ENCODE measurements around the gene PRKCE. TPM values are rescaled to one million over a fixed set of nuclear protein-coding genes. Genes with fewer than 3 reads are reported as not detected.

PRKCE gene
- total and polyA plus RNA-seq, 2 donors (not counting 1 experiment from before 2014, with no cell fraction given) = 14.1 to 19.0 TPM

GRCh38 chr2:45899926-45900325 is 248.5 kb downstream of the PRKCE start:
- no peak for DNase-seq (ENCODE audit: low read depth in 2 of 2)
- Histone ChIP-seq H2AFZ (ENCODE audit: low read length) (no peak overlapping the region), H3K9me3 (ENCODE audit: control insufficient read depth, insufficient read depth, low read depth, low read length) (no peaks in the 10 kb centered on the region), H3K27me3 (ENCODE audit: control insufficient read depth, insufficient read depth, low read length) (no peaks in the 10 kb centered on the region), H3K4me2 (ENCODE audit: extremely low read depth, insufficient read depth, low read length) (no peak overlapping the region), H3K36me3 (ENCODE audit: control insufficient read depth, insufficient read depth, low read length) (no peaks in the 10 kb centered on the region), H3K9ac (ENCODE audit: insufficient read depth, low read length) (no peak overlapping the region), H3K4me3 (replicated peaks in 1 of 4; ENCODE audit: control extremely low read depth in 1 of 4, insufficient read depth in 1 of 4, low read depth in 3 of 4, low read length in 4 of 4) (no peak overlapping the region), H3K4me1 (ENCODE audit: control insufficient read depth, extremely low read depth, insufficient read depth, low read length) (peaks cover 12% of the 10 kb centered on the region), H3K79me2 (ENCODE audit: control insufficient read depth, insufficient read depth, low read length) (no peaks in the 10 kb centered on the region), H3K27ac (ENCODE audit: insufficient read depth, low read length) (no peak overlapping the region), H4K20me1 (ENCODE audit: control insufficient read depth, extremely low read depth, insufficient read depth, low read length) (no peaks in the 10 kb centered on the region)
- no peak for TF ChIP-seq EZH2 (IDR thresholded peaks at IDR 0.05; ENCODE audit: low read length, missing control alignments)
- TF ChIP-seq, protein P1, sequence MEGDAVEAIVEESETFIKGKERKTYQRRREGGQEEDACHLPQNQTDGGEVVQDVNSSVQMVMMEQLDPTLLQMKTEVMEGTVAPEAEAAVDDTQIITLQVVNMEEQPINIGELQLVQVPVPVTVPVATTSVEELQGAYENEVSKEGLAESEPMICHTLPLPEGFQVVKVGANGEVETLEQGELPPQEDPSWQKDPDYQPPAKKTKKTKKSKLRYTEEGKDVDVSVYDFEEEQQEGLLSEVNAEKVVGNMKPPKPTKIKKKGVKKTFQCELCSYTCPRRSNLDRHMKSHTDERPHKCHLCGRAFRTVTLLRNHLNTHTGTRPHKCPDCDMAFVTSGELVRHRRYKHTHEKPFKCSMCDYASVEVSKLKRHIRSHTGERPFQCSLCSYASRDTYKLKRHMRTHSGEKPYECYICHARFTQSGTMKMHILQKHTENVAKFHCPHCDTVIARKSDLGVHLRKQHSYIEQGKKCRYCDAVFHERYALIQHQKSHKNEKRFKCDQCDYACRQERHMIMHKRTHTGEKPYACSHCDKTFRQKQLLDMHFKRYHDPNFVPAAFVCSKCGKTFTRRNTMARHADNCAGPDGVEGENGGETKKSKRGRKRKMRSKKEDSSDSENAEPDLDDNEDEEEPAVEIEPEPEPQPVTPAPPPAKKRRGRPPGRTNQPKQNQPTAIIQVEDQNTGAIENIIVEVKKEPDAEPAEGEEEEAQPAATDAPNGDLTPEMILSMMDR (conservative IDR thresholded peaks at IDR 0.05 in 1 of 2, IDR thresholded peaks at IDR 0.05 in 1 of 2; ENCODE audit: low read depth in 1 of 2, low read length in 2 of 2) = no peak

GRCh38 chr2:45901468-45902032 is 250.1 kb downstream of the PRKCE start:
- TF ChIP-seq, protein P1 (conservative IDR thresholded peaks at IDR 0.05 in 1 of 2, IDR thresholded peaks at IDR 0.05 in 1 of 2; ENCODE audit: low read depth in 1 of 2, low read length in 2 of 2) = no peak
- TF ChIP-seq EZH2 (IDR thresholded peaks at IDR 0.05; ENCODE audit: low read length, missing control alignments) = no peak
- DNase-seq (ENCODE audit: low read depth in 2 of 2) = no peak
- H2AFZ ChIP-seq (ENCODE audit: low read length) = no peak overlapping the region

DNA sequence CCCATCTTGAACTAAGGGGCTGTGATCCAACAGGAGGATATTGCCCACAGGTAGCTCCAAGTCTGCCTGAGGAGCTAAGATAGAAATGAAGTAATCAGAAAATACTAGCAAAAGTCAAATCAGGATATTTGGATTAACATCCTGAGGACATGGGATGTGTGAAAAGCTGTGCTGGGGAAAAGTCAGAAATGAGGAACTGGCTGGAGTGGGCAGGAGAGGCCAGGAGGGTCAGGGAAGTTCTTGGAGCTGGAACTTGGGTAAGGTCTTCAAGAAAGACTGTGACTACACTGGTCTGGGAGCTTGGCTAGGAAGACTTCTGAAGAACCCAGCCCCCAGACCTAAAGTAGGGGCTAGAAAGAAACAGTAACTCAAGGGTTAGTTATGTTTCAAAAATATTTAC is 250.9 kb downstream of the PRKCE start:
- H3K4me2 ChIP-seq (ENCODE audit: extremely low read depth, insufficient read depth, low read length) = no peak overlapping the region
- no peak overlapping the region for H2AFZ ChIP-seq (ENCODE audit: low read length)
- DNase-seq (ENCODE audit: low read depth in 2 of 2) = no peak
- H3K4me3 ChIP-seq (replicated peaks in 1 of 4; ENCODE audit: control extremely low read depth in 1 of 4, insufficient read depth in 1 of 4, low read depth in 3 of 4, low read length in 4 of 4) = no peak overlapping the region
- H3K79me2 ChIP-seq (ENCODE audit: control insufficient read depth, insufficient read depth, low read length) = no peaks in the 10 kb centered on the region
- no peaks in the 10 kb centered on the region for H3K27me3 ChIP-seq (ENCODE audit: control insufficient read depth, insufficient read depth, low read length)
- H4K20me1 ChIP-seq (ENCODE audit: control insufficient read depth, extremely low read depth, insufficient read depth, low read length) = no peaks in the 10 kb centered on the region
- no peak overlapping the region for H3K9ac ChIP-seq (ENCODE audit: insufficient read depth, low read length)
- H3K9me3 ChIP-seq (ENCODE audit: control insufficient read depth, insufficient read depth, low read depth, low read length) = no peaks in the 10 kb centered on the region
- H3K4me1 ChIP-seq (ENCODE audit: control insufficient read depth, extremely low read depth, insufficient read depth, low read length) = no peaks in the 10 kb centered on the region
- no peak overlapping the region for H3K27ac ChIP-seq (ENCODE audit: insufficient read depth, low read length)
- TF ChIP-seq, protein P1 (conservative IDR thresholded peaks at IDR 0.05 in 1 of 2, IDR thresholded peaks at IDR 0.05 in 1 of 2; ENCODE audit: low read depth in 1 of 2, low read length in 2 of 2) = no peak
- TF ChIP-seq EZH2 (IDR thresholded peaks at IDR 0.05; ENCODE audit: low read length, missing control alignments) = no peak
- H3K36me3 ChIP-seq (ENCODE audit: control insufficient read depth, insufficient read depth, low read length) = no peaks in the 10 kb centered on the region

More at GRCh38 chr2:45901468-45902032, 250.1 kb downstream of the PRKCE start:
- Histone ChIP-seq H3K4me3 (replicated peaks in 1 of 4; ENCODE audit: control extremely low read depth in 1 of 4, insufficient read depth in 1 of 4, low read depth in 3 of 4, low read length in 4 of 4) (no peak overlapping the region), H3K9ac (ENCODE audit: insufficient read depth, low read length) (no peak overlapping the region), H4K20me1 (ENCODE audit: control insufficient read depth, extremely low read depth, insufficient read depth, low read length) (no peaks in the 10 kb centered on the region), H3K27me3 (ENCODE audit: control insufficient read depth, insufficient read depth, low read length) (no peaks in the 10 kb centered on the region), H3K27ac (ENCODE audit: insufficient read depth, low read length) (no peak overlapping the region), H3K4me1 (ENCODE audit: control insufficient read depth, extremely low read depth, insufficient read depth, low read length) (no peaks in the 10 kb centered on the region), H3K36me3 (ENCODE audit: control insufficient read depth, insufficient read depth, low read length) (no peaks in the 10 kb centered on the region), H3K79me2 (ENCODE audit: control insufficient read depth, insufficient read depth, low read length) (no peaks in the 10 kb centered on the region), H3K4me2 (ENCODE audit: extremely low read depth, insufficient read depth, low read length) (no peak overlapping the region), H3K9me3 (ENCODE audit: control insufficient read depth, insufficient read depth, low read depth, low read length) (no peaks in the 10 kb centered on the region)

Measured in fibroblast of lung (primary cell).